Astrocyte of the cerebellum (primary cell): ENCODE measurements around the gene CYP2S1.
"Not testable (repeated sequence)": the region's sequence is repeated elsewhere in the genome, so short reads cannot be mapped to it uniquely, and the experiment has no call there.

ENCODE experiments used
- DNase-seq: peaks from one replicate; pipeline ENCODE4 v3.0.0-alpha.2; 2011; ENCODE audit warnings: low read depth
- H3K4me3 ChIP-seq: 2 replicates; pipeline ENCODE4 v1.5.1; 2011; ENCODE audit warnings: mild to moderate bottlenecking, low read depth, low read length, moderate library complexity
- CTCF ChIP-seq: IDR thresholded peaks from 2 replicates; pipeline ENCODE4 v1.5.1; 2012; ENCODE audit warnings: low read length, low read depth, moderate library complexity, mild to moderate bottlenecking; ENCODE audit errors: missing control alignments
- in situ Hi-C: cut with HindIII; loops from 2 replicates; pipeline ENCODE4 v1.10.0; 2017; ENCODE audit warnings: low sequenced_read_pairs

The CYP2S1 gene

DNA sequence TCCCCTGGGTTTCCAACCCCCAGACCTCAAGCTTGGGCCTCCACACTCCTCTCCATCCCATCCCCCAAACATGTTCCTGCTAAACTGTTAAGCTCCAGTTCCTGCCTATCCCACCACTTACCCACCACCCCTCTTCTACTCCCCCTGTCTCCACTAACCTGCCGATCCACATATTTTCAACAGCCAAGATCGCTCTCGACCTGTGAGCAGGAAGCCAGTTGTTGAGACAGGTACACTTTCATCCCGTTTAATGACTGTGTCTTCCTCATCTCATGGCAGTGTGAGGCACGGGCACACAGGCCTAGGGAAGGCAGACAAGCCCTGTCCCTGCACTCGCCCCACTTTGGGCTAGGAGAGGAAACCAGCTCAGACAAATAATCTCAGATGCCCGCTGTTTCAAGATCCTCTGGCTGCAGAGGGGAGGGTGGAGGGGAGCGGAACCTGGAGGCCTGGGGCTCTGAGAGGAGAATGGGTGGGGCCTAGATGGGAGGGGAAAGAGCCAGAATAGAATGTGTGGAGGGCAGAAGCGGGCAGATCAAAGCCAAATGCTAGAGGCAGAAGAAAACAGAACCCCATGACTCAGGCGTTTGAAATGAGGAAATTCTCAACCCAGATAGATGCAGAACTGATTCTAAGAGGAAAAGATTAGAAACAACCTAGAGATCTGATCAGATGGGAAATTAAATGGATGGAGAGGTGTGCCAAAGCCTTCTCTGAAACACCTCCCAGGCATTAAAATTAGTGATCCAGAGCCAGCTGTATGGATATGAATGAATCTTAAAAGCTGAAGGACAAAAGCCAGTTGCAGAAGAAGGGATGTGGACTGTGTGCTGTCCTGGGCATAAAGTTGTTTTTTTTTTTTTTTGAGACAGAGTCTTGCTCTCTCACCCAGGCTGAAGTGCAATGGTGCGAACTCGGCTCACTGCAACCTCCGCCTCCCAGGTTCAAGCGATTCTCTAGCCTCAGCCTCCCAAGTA, 16.9 kb upstream of the CYP2S1 start:
- DNase-seq, result peak; percentile 50
- no peak overlapping the region for H3K4me3 ChIP-seq
- in situ Hi-C loops, result no loop called here
- TF ChIP-seq CTCF, result no peak

GRCh38 chr19:41180173-41180572, 12.8 kb upstream of the CYP2S1 start:
- in situ Hi-C loops, H3K4me3 ChIP-seq, DNase-seq: not testable (repeated sequence)

DNA sequence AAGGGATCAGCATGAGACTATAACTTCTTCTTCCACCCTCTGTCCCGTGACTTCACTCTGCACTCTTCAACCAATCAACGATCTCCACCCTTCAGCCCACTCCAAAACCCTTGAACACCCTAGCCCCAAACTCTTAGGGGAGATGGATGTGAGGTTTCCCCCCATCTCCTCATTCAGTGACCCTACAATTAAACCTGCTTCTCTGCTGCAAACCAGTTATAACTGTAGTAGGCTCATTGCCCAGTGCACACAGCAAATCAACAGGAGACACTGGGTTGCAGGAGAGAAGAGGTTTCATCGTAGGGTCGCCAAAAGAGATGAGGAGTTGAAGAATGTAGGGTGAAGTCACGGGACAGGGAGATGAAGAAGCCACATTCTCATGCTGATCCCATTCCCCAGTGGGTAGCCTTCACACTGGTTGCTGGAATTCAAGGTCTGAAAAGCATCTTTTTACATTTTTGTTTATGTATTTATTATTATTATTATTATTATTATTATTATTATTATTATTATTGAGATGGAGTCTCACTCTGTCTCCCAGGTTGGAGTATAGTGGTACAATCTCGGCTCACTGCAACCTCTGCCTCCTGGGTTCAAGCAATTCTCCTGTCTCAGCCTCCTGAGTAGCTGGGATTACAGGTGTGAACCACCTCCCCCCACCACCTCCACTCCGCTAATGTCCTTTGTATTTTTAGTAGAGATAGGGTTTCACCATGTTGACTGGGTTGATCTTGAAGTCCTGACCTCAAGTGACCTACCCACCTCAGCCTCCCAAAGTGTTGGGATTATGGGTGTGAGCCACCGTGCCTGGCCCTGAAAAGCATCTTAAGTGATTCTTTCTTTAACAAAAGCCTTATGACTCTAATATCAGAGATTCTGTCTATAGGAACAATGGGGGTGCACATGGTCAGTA, 5.8 kb upstream of the CYP2S1 start:
- no peak overlapping the region for H3K4me3 ChIP-seq
- TF ChIP-seq CTCF, result no peak
- in situ Hi-C loops, result no loop called here
- DNase-seq, result no peak

DNA sequence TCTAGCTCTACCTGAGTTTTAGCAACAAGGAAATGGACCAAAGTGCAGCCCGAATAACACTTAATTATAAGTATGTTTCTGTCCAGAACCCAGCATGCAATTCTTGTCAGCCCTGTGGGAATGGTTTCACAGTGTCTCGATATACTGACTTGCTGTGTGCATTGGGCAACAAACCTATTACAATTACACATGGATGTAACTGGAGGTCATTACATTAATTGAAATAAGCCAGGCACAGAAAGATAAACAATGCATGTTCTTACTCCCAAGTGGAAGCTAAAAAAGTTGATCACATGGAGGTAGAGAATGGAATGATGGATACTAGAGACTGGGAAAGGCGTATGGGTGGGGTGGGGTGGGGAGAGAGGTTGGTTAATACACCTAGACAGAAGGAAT, 5.1 kb upstream of the CYP2S1 start:
- no peak overlapping the region for H3K4me3 ChIP-seq
- no peak for TF ChIP-seq CTCF
- DNase-seq, result no peak
- in situ Hi-C loops, result no loop called here

GRCh38 chr19:41189425-41190065, 3.5 kb upstream of the CYP2S1 start:
- no peak overlapping the region for H3K4me3 ChIP-seq
- TF ChIP-seq CTCF, result no peak
- in situ Hi-C loops, result no loop called here
- DNase-seq, result no peak

DNA sequence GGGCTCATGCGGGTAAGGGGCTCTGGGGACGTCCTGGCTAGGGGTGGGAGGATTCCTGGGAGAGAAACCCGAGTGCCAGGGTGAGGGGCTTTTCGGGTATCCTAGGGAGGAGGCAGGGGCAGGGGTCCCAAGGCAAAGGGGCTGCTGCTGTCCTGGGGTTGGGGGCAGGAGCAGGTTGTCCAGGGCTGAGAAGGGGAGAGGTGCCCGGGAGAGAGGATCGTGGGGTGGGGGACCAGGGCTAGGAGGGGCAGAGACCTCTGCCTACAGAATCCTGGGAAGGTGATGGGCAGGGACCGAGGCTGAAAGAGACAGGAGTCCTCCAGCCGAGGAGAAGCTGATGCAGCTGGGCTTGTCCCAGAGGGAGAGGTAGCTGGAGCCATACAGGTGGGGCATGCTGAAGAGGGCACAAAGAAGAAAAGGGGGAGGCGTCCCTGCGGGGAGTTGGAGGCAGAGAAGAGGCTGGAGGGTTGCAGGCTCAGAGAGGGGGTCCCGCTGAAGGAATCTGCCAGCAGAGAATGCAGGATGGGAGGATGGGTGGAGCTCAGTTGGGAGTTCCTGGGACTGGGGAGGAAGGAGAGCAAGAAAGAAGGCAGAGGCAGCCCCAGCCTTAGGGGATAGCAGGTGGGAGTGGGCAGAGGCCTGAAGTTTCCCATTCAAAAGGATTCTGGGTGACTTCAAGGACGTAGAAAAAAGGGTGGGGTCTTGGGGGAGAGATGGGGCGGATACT, 574 bp downstream of the CYP2S1 start:
- TF ChIP-seq CTCF, result no peak
- in situ Hi-C loops, result no loop called here
- DNase-seq, result no peak
- peak overlapping the region; percentile 14 for H3K4me3 ChIP-seq
